ENCODE measurements around the gene CNTROB.

CNTROB gene

GRCh38 chr17:7989781-7990655 lies 58.0 kb downstream of the CNTROB start:
- peak; percentile 84 for DNase-seq (ENCODE audit: low spot score)

- DNase-seq (ENCODE audit: low spot score): no peak
Measured at GRCh38 chr17:7992516-7992915, 60.5 kb downstream of the CNTROB start.

DNA sequence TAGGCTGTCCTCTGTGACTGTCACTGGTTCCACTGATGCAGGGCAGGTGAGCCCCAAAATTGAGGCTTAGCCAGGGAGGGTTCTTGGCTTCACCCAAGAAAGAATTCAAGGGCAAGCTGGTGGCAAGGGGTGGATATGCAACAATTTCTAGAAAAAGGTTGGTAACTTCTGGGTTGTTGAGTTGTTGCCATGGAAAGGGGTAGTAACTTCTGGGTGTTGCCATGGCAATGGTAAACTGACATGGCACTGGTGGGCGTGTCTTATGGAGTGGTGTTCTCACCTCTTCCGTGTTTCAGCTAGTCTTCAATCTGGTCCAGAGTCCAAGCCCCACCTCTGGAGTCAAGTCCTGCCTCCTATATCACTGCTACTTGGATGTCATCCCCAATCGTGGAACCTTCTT lies 60.9 kb downstream of the CNTROB start:
- DNase-seq (ENCODE audit: low spot score): no peak

DNA sequence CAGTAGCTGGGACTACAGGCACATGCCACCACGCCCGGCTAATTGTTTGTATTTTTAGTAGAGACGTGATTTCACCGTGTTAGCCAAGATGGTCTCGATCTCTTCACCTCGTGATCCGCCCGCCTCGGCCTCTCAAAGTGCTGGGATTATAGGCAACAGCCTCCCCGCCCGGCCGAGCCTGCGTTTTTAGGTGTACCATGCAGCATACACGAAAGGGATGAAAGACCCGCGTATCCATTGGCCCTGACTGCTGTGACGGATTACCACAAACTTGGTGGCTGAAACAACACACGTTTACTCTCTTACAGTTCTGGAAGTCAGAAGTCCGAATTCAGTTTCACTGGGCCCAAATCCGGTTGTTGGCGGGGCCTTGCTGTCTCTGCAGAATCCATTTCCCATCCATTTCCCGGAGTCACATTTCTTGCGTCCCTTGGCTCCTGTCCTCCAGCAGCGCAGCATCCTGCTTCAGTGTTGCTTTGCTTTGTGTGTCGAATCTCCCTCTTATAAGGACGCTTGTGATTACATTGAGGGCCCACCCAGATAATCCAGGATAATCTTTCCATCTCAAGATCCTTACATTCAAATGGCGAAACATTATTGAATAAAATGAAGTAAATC lies 62.1 kb downstream of the CNTROB start:
- no peak for DNase-seq (ENCODE audit: low spot score)

GRCh38 chr17:7995724-7996123 lies 63.7 kb downstream of the CNTROB start:
- no peak for DNase-seq (ENCODE audit: low spot score)

- DNase-seq (ENCODE audit: low spot score): peak; percentile 13
Measured at GRCh38 chr17:7997186-7997585, 65.2 kb downstream of the CNTROB start.
